IMR-90 (cell line): ENCODE measurements around the gene MICAL3. TPM values are rescaled to one million over a fixed set of nuclear protein-coding genes. Genes with fewer than 3 reads are reported as not detected.

ENCODE experiments used
- ATAC-seq: fragments of 200-7000 bp; cut with Tn5 transposase; 2 replicates; pipeline ENCODE4 v1.9.1; 2020; ENCODE audit warnings: low read depth, mild to moderate bottlenecking, moderate library complexity
- BruUV-seq: library from RNA; stranded (reverse); fragments of 400-500 nt; replicated peaks from 2 replicates; lab custom pipeline; 2021; lab: Mats Ljungman, UMichigan
- CTCF ChIA-PET: fragments of 300-600 bp; formaldehyde crosslinking; extraction: SDS; loops from one replicate; lab custom pipeline; 2021; ENCODE audit warnings: antibody characterized with exemption; lab: Yijun Ruan, JAX
- POLR2A ChIA-PET: fragments of 300-600 bp; sonication (Branson Sonifier 250); formaldehyde crosslinking; loops from one replicate; lab custom pipeline; 2022; ENCODE audit warnings: antibody characterized with exemption; ENCODE audit not compliant: unreplicated experiment; lab: Charles Lee
- DNase-seq: peaks from one replicate; pipeline ENCODE4 v3.0.0; 2013
- H2AFZ ChIP-seq: replicated peaks from 2 replicates; pipeline ENCODE3; 2013; ENCODE audit warnings: low read length, mild to moderate bottlenecking; ENCODE audit not compliant: poor library complexity
- H2AK5ac ChIP-seq: 2 replicates; pipeline ENCODE4 v1.6.1; 2013; ENCODE audit warnings: low read depth, low read length, inconsistent platforms
- H2AK9ac ChIP-seq: replicated peaks from 2 replicates; pipeline ENCODE3; 2013; ENCODE audit warnings: mild to moderate bottlenecking, low read depth, low read length, moderate library complexity; ENCODE audit not compliant: poor library complexity
- H2BK120ac ChIP-seq: 2 replicates; pipeline ENCODE4 v1.6.1; 2013; ENCODE audit warnings: low read depth, low read length, inconsistent platforms
- H2BK15ac ChIP-seq: 3 replicates; pipeline ENCODE4 v1.6.1; 2013; ENCODE audit warnings: low read depth, low read length, inconsistent platforms
- H2BK20ac ChIP-seq: 2 replicates; pipeline ENCODE4 v1.6.1; 2013; ENCODE audit warnings: low read depth, mild to moderate bottlenecking, inconsistent platforms, low read length, moderate library complexity
- H2BK5ac ChIP-seq: 2 replicates; pipeline ENCODE4 v1.6.1; 2013; ENCODE audit warnings: mild to moderate bottlenecking, low read depth, low read length, inconsistent platforms; ENCODE audit not compliant: poor library complexity, severe bottlenecking
- H3K14ac ChIP-seq: replicated peaks from 2 replicates; pipeline ENCODE4 v1.6.1; 2013; ENCODE audit warnings: low read depth, low read length, inconsistent platforms
- H3K18ac ChIP-seq: 2 replicates; pipeline ENCODE4 v1.6.1; 2013; ENCODE audit warnings: low read depth, low read length, control low read depth
- H3K23ac ChIP-seq: 2 replicates; pipeline ENCODE4 v1.6.1; 2013; ENCODE audit warnings: low read depth, low read length, inconsistent platforms
- H3K27ac ChIP-seq: 2 replicates; pipeline ENCODE4 v1.5.1; 2013; ENCODE audit warnings: mild to moderate bottlenecking, control low read depth, low read length; ENCODE audit not compliant: insufficient read depth
- H3K27me3 ChIP-seq: 2 replicates; pipeline ENCODE4 v1.6.1; 2013; ENCODE audit warnings: low read length; ENCODE audit not compliant: control insufficient read depth, insufficient read depth
- H3K36me3 ChIP-seq: 2 replicates; pipeline ENCODE4 v1.6.1; 2013; ENCODE audit warnings: low read length, mixed read lengths; ENCODE audit not compliant: control insufficient read depth, insufficient read depth
- H3K4ac ChIP-seq: 2 replicates; pipeline ENCODE4 v1.6.1; 2013; ENCODE audit warnings: low read depth, low read length, inconsistent platforms
- H3K4me1 ChIP-seq: 2 replicates; pipeline ENCODE4 v1.6.1; 2013; ENCODE audit warnings: low read length, mixed read lengths; ENCODE audit not compliant: control insufficient read depth, insufficient read depth
- H3K4me2 ChIP-seq: 2 replicates; pipeline ENCODE4 v1.6.1; 2013; ENCODE audit warnings: low read depth, mild to moderate bottlenecking, control low read depth, low read length, moderate library complexity
- H3K4me3 ChIP-seq: 2 replicates; pipeline ENCODE4 v1.5.1; 2013; ENCODE audit warnings: low read depth, mild to moderate bottlenecking, control low read depth, low read length, moderate library complexity; ENCODE audit not compliant: insufficient read depth
- H3K56ac ChIP-seq: 2 replicates; pipeline ENCODE4 v1.6.1; 2013; ENCODE audit warnings: low read length, inconsistent platforms; ENCODE audit not compliant: insufficient read depth; ENCODE audit errors: extremely low read depth
- H3K79me1 ChIP-seq, 2 experiments: 2 replicates each; pipeline ENCODE4 v1.6.1; 2013; ENCODE audit warnings: low read length in 2 of 2, inconsistent platforms in 1 of 2, low read depth in 1 of 2
- H3K9ac ChIP-seq: 2 replicates; pipeline ENCODE4 v1.6.1; 2013; ENCODE audit warnings: low read depth, low read length, control low read depth
- H3K9me1 ChIP-seq: 2 replicates; pipeline ENCODE4 v1.6.1; 2013; ENCODE audit warnings: low read length, inconsistent platforms; ENCODE audit not compliant: insufficient read depth
- H3K9me3 ChIP-seq: 2 replicates; pipeline ENCODE4 v1.6.1; 2013; ENCODE audit warnings: low read length; ENCODE audit not compliant: control insufficient read depth, insufficient read depth
- H4K20me1 ChIP-seq: 2 replicates; pipeline ENCODE4 v1.6.1; 2013; ENCODE audit warnings: low read length, inconsistent platforms; ENCODE audit not compliant: insufficient read depth
- H4K5ac ChIP-seq: 2 replicates; pipeline ENCODE4 v1.6.1; 2013; ENCODE audit warnings: mild to moderate bottlenecking, low read depth, low read length, control low read depth
- H4K8ac ChIP-seq, 2 experiments: 2 replicates each; pipeline ENCODE4 v1.6.1; 2013; ENCODE audit warnings: low read depth in 2 of 2, low read length in 2 of 2, control low read depth in 1 of 2, inconsistent platforms in 1 of 2
- H4K91ac ChIP-seq: 2 replicates; pipeline ENCODE4 v1.6.1; 2013; ENCODE audit warnings: low read depth, low read length, inconsistent platforms; ENCODE audit not compliant: insufficient read depth
- BHLHE40 ChIP-seq: fragments of 150-350 bp; IDR thresholded peaks from 2 replicates; pipeline ENCODE4 v1.6.1; 2016; ENCODE audit warnings: mild to moderate bottlenecking, low read depth, low read length
- CEBPB ChIP-seq: IDR thresholded peaks from 2 replicates; pipeline ENCODE4 v1.6.1; 2012; ENCODE audit warnings: low read depth, low read length, improper control_type of control experiment
- CHD1 ChIP-seq: IDR thresholded peaks from 2 replicates; pipeline ENCODE4 v1.6.1; 2012; ENCODE audit warnings: low read depth, low read length, improper control_type of control experiment
- CTCF ChIP-seq: conservative IDR thresholded peaks from 2 replicates; pipeline ENCODE4 v1.5.1; 2012; ENCODE audit warnings: mild to moderate bottlenecking, low read depth, low read length, improper control_type of control experiment
- ELK1 ChIP-seq: fragments of 150-350 bp; IDR thresholded peaks from 2 replicates; pipeline ENCODE4 v1.6.1; 2016; ENCODE audit warnings: low read depth, mild to moderate bottlenecking, low read length, moderate library complexity, borderline replicate concordance
- FOS ChIP-seq: fragments of 150-350 bp; IDR thresholded peaks from 2 replicates; pipeline ENCODE4 v1.6.1; 2016; ENCODE audit warnings: low read depth, low read length
- MAFK ChIP-seq: IDR thresholded peaks from 2 replicates; pipeline ENCODE4 v1.6.1; 2012; ENCODE audit warnings: low read depth, low read length, improper control_type of control experiment
- MAZ ChIP-seq: IDR thresholded peaks from 2 replicates; pipeline ENCODE4 v1.6.1; 2012; ENCODE audit warnings: low read depth, mild to moderate bottlenecking, low read length, improper control_type of control experiment, moderate library complexity, borderline replicate concordance
- MXI1 ChIP-seq: IDR thresholded peaks from 2 replicates; pipeline ENCODE4 v1.6.1; 2012; ENCODE audit warnings: low read depth, mild to moderate bottlenecking, low read length, moderate library complexity, borderline replicate concordance
- NFE2L2 ChIP-seq: fragments of 150-350 bp; IDR thresholded peaks from 2 replicates; pipeline ENCODE4 v1.6.1; 2016; ENCODE audit warnings: low read depth, mild to moderate bottlenecking, low read length
- POLR2A ChIP-seq: IDR thresholded peaks from 2 replicates; pipeline ENCODE4 v1.6.1; 2012; ENCODE audit warnings: mild to moderate bottlenecking, low read depth, low read length
- RAD21 ChIP-seq: IDR thresholded peaks from 2 replicates; pipeline ENCODE4 v1.6.1; 2012; ENCODE audit warnings: low read length, improper control_type of control experiment
- RCOR1 ChIP-seq: IDR thresholded peaks from 2 replicates; pipeline ENCODE4 v1.6.1; 2012; ENCODE audit warnings: mild to moderate bottlenecking, low read length, improper control_type of control experiment; ENCODE audit not compliant: insufficient replicate concordance
- RFX5 ChIP-seq: IDR thresholded peaks from 2 replicates; pipeline ENCODE4 v1.8.0; 2012; ENCODE audit warnings: low read depth, mild to moderate bottlenecking, low read length, moderate library complexity
- SMC3 ChIP-seq: fragments of 150-350 bp; IDR thresholded peaks from 2 replicates; pipeline ENCODE4 v1.6.1; 2016; ENCODE audit warnings: low read depth, mild to moderate bottlenecking, antibody characterized with exemption, low read length, moderate library complexity
- USF2 ChIP-seq: fragments of 150-350 bp; IDR thresholded peaks from 2 replicates; pipeline ENCODE4 v1.6.1; 2017; ENCODE audit warnings: mild to moderate bottlenecking, antibody characterized with exemption, low read length, low read depth
- WGBS, 2 experiments: methylation state at CpG; one replicate each; pipeline versions ENCODE4 v1.1.5 to v1.1.7; 2013; ENCODE audit warnings: missing lambda C conversion rate in 2 of 2; ENCODE audit not compliant: insufficient read length in 1 of 2; ENCODE audit errors: extremely low coverage in 2 of 2; 5-methylcytosine and 5-hydroxymethylcytosine counted together
- dilution Hi-C: fragments of 300-500 bp; cut with HindIII; formaldehyde crosslinking; loops from one replicate; pipeline ENCODE4 v1.14.3; 2018; ENCODE audit warnings: low sequenced_read_pairs; ENCODE audit not compliant: unreplicated experiment
- in situ Hi-C: fragments of 300-500 bp; cut with MboI; formaldehyde crosslinking; loops from 3 replicates; pipeline ENCODE4 v1.14.3; 2019; ENCODE audit warnings: low sequenced_read_pairs, inconsistent platforms, mixed read lengths
- intact Hi-C: fragments of 100-400 bp; cut with micrococcal nuclease; formaldehyde crosslinking; loops from 2 replicates; pipeline ENCODE4 v1.10.0; 2022
- polyA plus RNA-seq, 3 experiments: library from polyadenylated mRNA; depleted of rRNA; stranded (reverse); fragments of >200 nt; gene quantifications; 2 replicates each; pipeline ENCODE4 v1.2.3, GENCODE V29; 2012; ENCODE audit warnings: low replicate concordance in 1 of 3
- total RNA-seq: library from RNA; depleted of rRNA; stranded (reverse); fragments of >200 nt; gene quantifications from 2 replicates; pipeline ENCODE4 v1.2.3, GENCODE V29; 2012

MICAL3 gene
- total and polyA plus RNA-seq, 2 of the 4 experiments (the other 2 are of a cell fraction), result 17.6 to 26.8 TPM

GRCh38 chr22:18062421-18062820, 38.1 kb upstream of the MICAL3 start:
- Histone ChIP-seq H3K9ac (no peak overlapping the region), H2BK5ac (no peak overlapping the region), H3K4me2 (no peak overlapping the region), H3K36me3 (no peaks in the 10 kb centered on the region), H4K20me1 (no peaks in the 10 kb centered on the region), H2AFZ (no peak overlapping the region), H4K91ac (no peak overlapping the region), H4K8ac (no peak overlapping the region), H2AK5ac (no peak overlapping the region), H3K4me3 (no peak overlapping the region), H3K9me1 (peaks cover 12% of the 10 kb centered on the region; the same call in 1 of the 2 replicates), H3K4ac (no peak overlapping the region), H3K14ac (no peak overlapping the region), H3K18ac (no peak overlapping the region), H2BK20ac (peak overlapping the region; percentile 18; the same call in 1 of the 2 replicates), H3K27ac (no peak overlapping the region), H3K27me3 (no peaks in the 10 kb centered on the region), H3K79me1 (no peaks in the 10 kb centered on the region), H4K5ac (no peak overlapping the region), H3K4me1 (peaks cover 9% of the 10 kb centered on the region), H2BK120ac (no peak overlapping the region), H3K56ac (no peak overlapping the region), H3K9me3 (no peaks in the 10 kb centered on the region), H3K23ac (no peak overlapping the region), H2AK9ac (no peak overlapping the region), H2BK15ac (no peak overlapping the region; the same call in 1 of the 3 replicates)
- ATAC-seq (no peak), DNase-seq (no peak)
- BruUV-seq, result no TSS peak
- dilution Hi-C loops, result no loop called here
- intact Hi-C loops, result no loop called here
- TF ChIP-seq RFX5 (no peak), BHLHE40 (no peak), SMC3 (no peak), RAD21 (no peak), MAFK (no peak), CEBPB (no peak), CTCF (no peak), FOS (no peak), POLR2A (no peak), USF2 (no peak), MAZ (no peak), NFE2L2 (no peak), MXI1 (no peak), CHD1 (no peak), ELK1 (no peak), RCOR1 (no peak)
- WGBS, 2 experiments, result 100% methylated on average over 1 of the region's 3 CpGs; no CpG with 5 or more reads in 1 of the 2 experiments
- ChIA-PET POLR2A (no interaction called here), CTCF (no interaction called here)
- in situ Hi-C loops, result loop anchor here (25.0 kb wide), 1 partner anchor 500 kb away; the partner anchor contains the start of gene SLC25A18
